ENCODE measurements around the gene TBPL2.

DNA sequence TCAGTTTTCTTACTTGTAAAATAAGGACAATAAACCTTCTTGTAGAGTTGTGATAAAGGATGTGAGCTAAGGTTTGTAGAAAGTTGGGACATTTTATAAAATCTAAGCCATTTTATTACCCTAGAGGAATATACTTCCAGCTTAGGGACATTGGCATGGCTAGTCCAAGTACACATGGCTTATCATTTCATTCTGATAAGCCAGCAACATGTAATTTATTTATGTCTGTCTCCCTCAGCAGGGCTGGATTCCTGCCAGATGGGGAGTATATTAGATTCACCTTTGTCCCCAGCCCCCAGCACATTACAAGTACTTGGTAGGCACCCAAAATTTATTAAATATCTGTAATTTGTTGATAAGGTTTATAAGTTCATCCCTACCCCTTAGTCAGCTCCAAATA lies 22.5 kb downstream of the TBPL2 start:
- TF ChIP-seq EZH2phosphoT487 (IDR thresholded peaks at IDR 0.05; ENCODE audit: low read depth, severe bottlenecking, unreplicated experiment), result no peak
- TF ChIP-seq, protein P1, sequence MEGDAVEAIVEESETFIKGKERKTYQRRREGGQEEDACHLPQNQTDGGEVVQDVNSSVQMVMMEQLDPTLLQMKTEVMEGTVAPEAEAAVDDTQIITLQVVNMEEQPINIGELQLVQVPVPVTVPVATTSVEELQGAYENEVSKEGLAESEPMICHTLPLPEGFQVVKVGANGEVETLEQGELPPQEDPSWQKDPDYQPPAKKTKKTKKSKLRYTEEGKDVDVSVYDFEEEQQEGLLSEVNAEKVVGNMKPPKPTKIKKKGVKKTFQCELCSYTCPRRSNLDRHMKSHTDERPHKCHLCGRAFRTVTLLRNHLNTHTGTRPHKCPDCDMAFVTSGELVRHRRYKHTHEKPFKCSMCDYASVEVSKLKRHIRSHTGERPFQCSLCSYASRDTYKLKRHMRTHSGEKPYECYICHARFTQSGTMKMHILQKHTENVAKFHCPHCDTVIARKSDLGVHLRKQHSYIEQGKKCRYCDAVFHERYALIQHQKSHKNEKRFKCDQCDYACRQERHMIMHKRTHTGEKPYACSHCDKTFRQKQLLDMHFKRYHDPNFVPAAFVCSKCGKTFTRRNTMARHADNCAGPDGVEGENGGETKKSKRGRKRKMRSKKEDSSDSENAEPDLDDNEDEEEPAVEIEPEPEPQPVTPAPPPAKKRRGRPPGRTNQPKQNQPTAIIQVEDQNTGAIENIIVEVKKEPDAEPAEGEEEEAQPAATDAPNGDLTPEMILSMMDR (IDR thresholded peaks at IDR 0.05; ENCODE audit: poor library complexity), result no peak
- TF ChIP-seq EZH2 (IDR thresholded peaks at IDR 0.05; ENCODE audit: borderline replicate concordance), result no peak
